ENCODE measurements around the gene IQCK. TPM values are rescaled to one million over a fixed set of nuclear protein-coding genes. Genes with fewer than 3 reads are reported as not detected.

Gene IQCK
- total RNA-seq, 1 donor from 2014 or later, result 0.89 TPM

GRCh38 chr16:19890901-19891300, 172.8 kb downstream of the IQCK start:
- no peak overlapping the region for H3K4me3 Mint-ChIP-seq (ENCODE audit: low read depth)
- DNase-seq (ENCODE audit: low spot score), result no peak
- H3K27me3 Mint-ChIP-seq (ENCODE audit: low read depth), result peaks cover 4% of the 10 kb centered on the region
- H3K27ac Mint-ChIP-seq, result no peak overlapping the region
- H3K9me3 Mint-ChIP-seq, result no peaks in the 10 kb centered on the region
- intact Hi-C loops (cut with micrococcal nuclease), result no loop called here
- H3K36me3 Mint-ChIP-seq (ENCODE audit: low read depth), result no peaks in the 10 kb centered on the region
- peaks cover 13% of the 10 kb centered on the region for H3K4me1 Mint-ChIP-seq (ENCODE audit: low read depth)

DNA sequence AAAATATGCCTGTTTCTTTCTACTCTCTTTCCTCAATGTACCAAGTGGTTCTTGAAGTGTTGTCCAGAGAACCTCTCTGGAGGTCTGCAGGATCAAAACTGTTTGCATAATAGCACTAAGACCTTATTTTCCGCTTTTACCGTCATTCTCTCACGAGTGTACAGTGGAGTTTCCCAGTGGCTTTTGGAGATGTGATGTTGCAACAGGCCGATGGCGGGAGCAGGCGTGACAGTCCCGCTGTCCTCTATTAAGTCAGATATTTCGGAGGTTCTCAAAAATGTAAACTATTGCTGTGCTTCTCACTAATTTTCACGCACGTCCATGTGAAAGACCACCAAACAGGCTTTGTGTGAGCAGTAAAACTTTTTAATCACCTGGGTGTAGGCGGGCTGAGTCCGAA, 174.8 kb downstream of the IQCK start:
- no peaks in the 10 kb centered on the region for H3K36me3 Mint-ChIP-seq (ENCODE audit: low read depth)
- DNase-seq (ENCODE audit: low spot score), result no peak
- no peaks in the 10 kb centered on the region for H3K27me3 Mint-ChIP-seq (ENCODE audit: low read depth)
- H3K4me1 Mint-ChIP-seq (ENCODE audit: low read depth), result peaks cover 5% of the 10 kb centered on the region
- no peaks in the 10 kb centered on the region for H3K9me3 Mint-ChIP-seq
- no peak overlapping the region for H3K4me3 Mint-ChIP-seq (ENCODE audit: low read depth)
- H3K27ac Mint-ChIP-seq, result no peak overlapping the region
- intact Hi-C loops (cut with micrococcal nuclease), result no loop called here

GRCh38 chr16:19894586-19894985, 176.5 kb downstream of the IQCK start:
- H3K9me3 Mint-ChIP-seq, result no peaks in the 10 kb centered on the region
- H3K4me3 Mint-ChIP-seq (ENCODE audit: low read depth), result no peak overlapping the region
- H3K27me3 Mint-ChIP-seq (ENCODE audit: low read depth), result peaks cover 3% of the 10 kb centered on the region
- intact Hi-C loops (cut with micrococcal nuclease), result no loop called here
- no peaks in the 10 kb centered on the region for H3K4me1 Mint-ChIP-seq (ENCODE audit: low read depth)
- no peak for DNase-seq (ENCODE audit: low spot score)
- H3K27ac Mint-ChIP-seq, result no peak overlapping the region
- no peaks in the 10 kb centered on the region for H3K36me3 Mint-ChIP-seq (ENCODE audit: low read depth)

DNA sequence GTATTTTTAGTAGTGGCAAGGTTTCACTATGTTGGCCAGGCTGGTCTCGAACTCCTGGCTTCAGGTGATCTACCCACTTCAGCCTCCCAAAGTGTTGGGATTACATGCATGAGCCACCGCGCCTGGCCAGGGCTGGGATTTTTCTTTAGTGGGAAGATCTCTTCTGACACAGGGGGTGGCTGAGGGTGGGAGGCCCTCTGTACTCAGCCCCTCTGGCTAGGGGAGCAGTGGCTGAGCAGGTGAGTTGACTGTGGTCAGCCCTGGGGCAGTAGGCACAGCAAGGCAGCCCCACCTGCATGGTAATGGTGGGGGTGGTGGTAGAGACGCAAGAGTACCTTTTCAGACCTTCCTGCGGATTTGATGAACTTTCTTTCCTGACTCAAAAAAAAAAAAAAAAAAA, 178.9 kb downstream of the IQCK start:
- no peaks in the 10 kb centered on the region for H3K9me3 Mint-ChIP-seq
- intact Hi-C loops (cut with micrococcal nuclease), result no loop called here
- DNase-seq (ENCODE audit: low spot score), result no peak
- peaks cover 3% of the 10 kb centered on the region for H3K27me3 Mint-ChIP-seq (ENCODE audit: low read depth)
- H3K4me3 Mint-ChIP-seq (ENCODE audit: low read depth), result no peak overlapping the region
- no peaks in the 10 kb centered on the region for H3K36me3 Mint-ChIP-seq (ENCODE audit: low read depth)
- H3K4me1 Mint-ChIP-seq (ENCODE audit: low read depth), result no peaks in the 10 kb centered on the region
- no peak overlapping the region for H3K27ac Mint-ChIP-seq

GRCh38 chr16:19898166-19898565, 180.1 kb downstream of the IQCK start:
- Mint-ChIP-seq H3K4me3 (ENCODE audit: low read depth) (no peak overlapping the region), H3K9me3 (no peaks in the 10 kb centered on the region), H3K4me1 (ENCODE audit: low read depth) (no peaks in the 10 kb centered on the region), H3K27ac (no peak overlapping the region), H3K27me3 (ENCODE audit: low read depth) (peaks cover 3% of the 10 kb centered on the region), H3K36me3 (ENCODE audit: low read depth) (no peaks in the 10 kb centered on the region)
- DNase-seq (ENCODE audit: low spot score), result no peak
- intact Hi-C loops (cut with micrococcal nuclease), result no loop called here

DNA sequence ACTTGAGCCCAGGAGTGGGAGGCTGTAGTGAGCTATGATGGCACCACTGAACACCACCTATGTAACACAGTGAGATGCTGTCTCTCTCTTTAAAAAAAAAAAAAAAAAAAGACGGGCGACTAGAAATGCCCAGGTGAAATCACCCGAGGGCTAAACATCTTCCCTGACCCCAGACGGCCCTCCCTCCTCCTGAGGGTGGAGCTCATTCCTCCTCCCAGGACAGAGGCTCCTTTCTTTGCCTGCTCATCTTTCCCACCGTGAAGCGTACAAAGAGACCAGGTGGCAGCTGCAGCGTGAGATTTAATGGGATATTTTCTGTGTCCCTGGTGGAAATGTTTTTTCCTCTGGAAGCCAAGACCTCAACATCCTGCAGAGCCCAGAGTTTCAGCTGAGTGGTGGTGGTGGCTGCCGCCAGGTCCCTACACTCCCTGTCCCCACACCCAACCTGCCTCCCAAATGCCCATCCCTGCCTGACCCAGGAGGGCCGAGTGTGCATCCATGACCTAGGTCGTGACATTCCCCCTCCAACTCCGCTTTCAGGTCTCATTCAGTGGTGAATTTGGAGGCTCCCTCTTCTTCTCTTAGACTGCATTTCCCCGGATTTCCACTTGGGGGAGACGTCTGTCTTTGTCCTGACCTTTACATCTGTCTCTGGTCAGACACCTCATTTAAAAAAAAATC, 181.0 kb downstream of the IQCK start:
- H3K4me3 Mint-ChIP-seq (ENCODE audit: low read depth), result no peak overlapping the region
- peak; percentile 21 for DNase-seq (ENCODE audit: low spot score)
- no peaks in the 10 kb centered on the region for H3K9me3 Mint-ChIP-seq
- no peak overlapping the region for H3K27ac Mint-ChIP-seq
- intact Hi-C loops (cut with micrococcal nuclease), result no loop called here
- H3K36me3 Mint-ChIP-seq (ENCODE audit: low read depth), result no peaks in the 10 kb centered on the region
- H3K27me3 Mint-ChIP-seq (ENCODE audit: low read depth), result peaks cover 3% of the 10 kb centered on the region
- no peaks in the 10 kb centered on the region for H3K4me1 Mint-ChIP-seq (ENCODE audit: low read depth)

DNA sequence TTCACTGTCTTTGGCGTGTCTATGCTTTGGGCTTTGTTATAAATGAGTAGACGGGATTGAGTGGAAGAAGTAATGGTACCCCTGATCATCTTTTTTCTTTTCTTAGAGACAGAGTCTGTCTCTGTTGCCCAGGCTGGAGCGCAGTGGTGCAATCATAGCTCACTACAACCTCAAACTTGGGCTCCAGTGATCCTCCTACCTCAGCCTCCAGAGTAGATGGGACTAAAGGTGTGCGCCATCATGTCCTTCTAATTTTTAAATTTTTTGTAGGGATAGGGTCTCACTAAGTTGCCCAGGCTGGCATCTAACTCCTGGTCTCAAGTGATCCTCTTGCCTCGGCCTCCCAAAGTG, 181.5 kb downstream of the IQCK start:
- no peaks in the 10 kb centered on the region for H3K4me1 Mint-ChIP-seq (ENCODE audit: low read depth)
- DNase-seq (ENCODE audit: low spot score), result no peak
- H3K27me3 Mint-ChIP-seq (ENCODE audit: low read depth), result peaks cover 3% of the 10 kb centered on the region
- no peaks in the 10 kb centered on the region for H3K36me3 Mint-ChIP-seq (ENCODE audit: low read depth)
- intact Hi-C loops (cut with micrococcal nuclease), result no loop called here
- H3K9me3 Mint-ChIP-seq, result no peaks in the 10 kb centered on the region
- H3K27ac Mint-ChIP-seq, result no peak overlapping the region
- no peak overlapping the region for H3K4me3 Mint-ChIP-seq (ENCODE audit: low read depth)

DNA sequence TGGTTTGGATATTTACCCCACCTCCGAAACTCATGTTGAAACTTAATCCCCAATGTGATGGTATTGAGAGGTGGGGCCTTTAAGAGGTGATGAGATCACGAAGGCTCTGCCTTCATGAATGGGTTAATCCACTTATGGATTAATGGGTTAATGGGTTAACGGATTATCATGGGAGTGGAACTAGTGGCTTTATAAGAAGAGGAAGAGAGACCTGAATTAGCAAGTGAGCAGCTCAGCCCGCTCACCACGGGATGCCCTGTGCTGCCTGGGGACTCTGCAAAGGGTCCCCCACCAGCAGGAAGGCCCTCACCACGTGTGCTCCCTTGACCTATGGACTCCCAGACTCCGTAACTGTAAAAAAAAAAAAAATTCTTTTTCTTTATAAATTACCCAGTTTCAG, 183.1 kb downstream of the IQCK start:
- Mint-ChIP-seq H3K4me1 (ENCODE audit: low read depth) (no peaks in the 10 kb centered on the region), H3K4me3 (ENCODE audit: low read depth) (no peak overlapping the region), H3K36me3 (ENCODE audit: low read depth) (no peaks in the 10 kb centered on the region)

GRCh38 chr16:19907161-19907992, 189.3 kb downstream of the IQCK start:
- Mint-ChIP-seq H3K36me3 (ENCODE audit: low read depth) (no peaks in the 10 kb centered on the region), H3K4me1 (ENCODE audit: low read depth) (peaks cover 7% of the 10 kb centered on the region), H3K27me3 (ENCODE audit: low read depth) (peaks cover 5% of the 10 kb centered on the region), H3K9me3 (no peaks in the 10 kb centered on the region), H3K27ac (no peak overlapping the region), H3K4me3 (ENCODE audit: low read depth) (no peak overlapping the region)
- peak; percentile 61 for DNase-seq (ENCODE audit: low spot score)
- intact Hi-C loops (cut with micrococcal nuclease), result loop anchor here (1.0 kb wide), 2 partner anchors 393 to 476 kb away; no protein-coding TSS in a partner anchor

More for the DNA sequence above, 183.1 kb downstream of the IQCK start:
- H3K27ac Mint-ChIP-seq, result no peak overlapping the region
- peaks cover 3% of the 10 kb centered on the region for H3K27me3 Mint-ChIP-seq (ENCODE audit: low read depth)
- H3K9me3 Mint-ChIP-seq, result no peaks in the 10 kb centered on the region
- DNase-seq (ENCODE audit: low spot score), result no peak
- intact Hi-C loops (cut with micrococcal nuclease), result no loop called here

Other genes with a start within 250 kb of the IQCK start
- gene GDE1, start 196.2 kb upstream of the IQCK start, total RNA-seq, result 32.4 and 32.8 TPM in 2 replicates
- 25.9 and 30.2 TPM in 2 replicates for gene CCP110, start 194.3 kb upstream of the IQCK start, total RNA-seq
- 44.3 and 45.7 TPM in 2 replicates for gene VPS35L, start 162.6 kb upstream of the IQCK start, total RNA-seq
- gene KNOP1, start within 50 bp of the IQCK start, total RNA-seq, result 29.2 and 30.1 TPM in 2 replicates
- gene GPRC5B, start 166.6 kb downstream of the IQCK start, total RNA-seq, result not detected in 2 replicates

Measured in activated T-helper 2 cell treated with anti-CD3 and anti-CD28 coated beads, Interferon-gamma antibody, Interleukin-2, Interleukin-4, amounts not matched to agents 10 μg/mL and 5 μg/mL and 100 μg/mL, durations not matched to agents 14 hours and 24 hours and 36 hours (primary cell).